ENCODE data around the gene NR3C1.

The NR3C1 gene

DNA sequence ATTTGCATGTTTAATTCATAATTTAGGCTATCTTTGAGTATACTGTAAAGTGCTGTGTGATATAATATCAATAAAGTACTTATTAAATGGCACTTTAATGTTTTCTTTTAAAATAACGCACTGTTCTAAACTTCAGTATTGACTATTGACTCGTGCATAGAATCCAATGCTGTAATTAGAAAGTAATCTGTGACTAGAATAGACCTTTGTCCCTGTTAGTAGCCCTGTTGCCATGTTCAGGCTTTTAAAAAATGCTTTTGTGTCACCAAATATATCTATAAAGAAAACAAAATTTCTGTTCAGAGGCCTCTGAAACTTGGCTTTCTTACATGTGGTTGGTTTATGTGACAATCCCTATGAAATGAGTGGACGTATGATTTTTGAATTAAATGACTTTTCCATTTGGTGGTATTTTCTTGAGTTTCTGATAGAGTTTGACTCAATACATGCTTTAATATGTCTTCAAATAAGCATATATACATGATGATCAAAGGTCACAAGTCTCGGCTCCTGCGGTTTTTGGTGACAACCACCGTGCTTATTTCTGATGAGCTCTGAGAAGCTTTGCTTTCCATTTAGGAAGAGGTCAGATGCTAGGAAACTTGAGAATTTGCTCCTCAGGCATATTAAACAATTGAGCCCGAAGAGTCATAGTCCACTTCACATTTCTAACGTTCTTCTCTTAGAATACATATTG, 174.7 kb downstream of the NR3C1 start:
- no peak for DNase-seq
